ENCODE data around the gene PGAP3. TPM values are rescaled to one million over a fixed set of nuclear protein-coding genes. Genes with fewer than 3 reads are reported as not detected.

The PGAP3 gene
- total RNA-seq, 1 donor from 2014 or later, result 54.2 TPM

GRCh38 chr17:39697961-39698360 is 10.1 kb upstream of the PGAP3 start:
- DNase-seq (ENCODE audit: low spot score), result no peak

- DNase-seq (ENCODE audit: low spot score), result no peak
These were observed 8.9 kb upstream of the PGAP3 start for GRCh38 chr17:39696731-39697130.

GRCh38 chr17:39695089-39695474 is 7.2 kb upstream of the PGAP3 start:
- no peak for DNase-seq (ENCODE audit: low spot score)

GRCh38 chr17:39694593-39694992 is 6.7 kb upstream of the PGAP3 start:
- DNase-seq (ENCODE audit: low spot score), result no peak

GRCh38 chr17:39688945-39689344 is 1.1 kb upstream of the PGAP3 start:
- DNase-seq (ENCODE audit: low spot score), result no peak

- no peak for DNase-seq (ENCODE audit: low spot score)
These were observed 598 bp upstream of the PGAP3 start for GRCh38 chr17:39688475-39688835.

DNA sequence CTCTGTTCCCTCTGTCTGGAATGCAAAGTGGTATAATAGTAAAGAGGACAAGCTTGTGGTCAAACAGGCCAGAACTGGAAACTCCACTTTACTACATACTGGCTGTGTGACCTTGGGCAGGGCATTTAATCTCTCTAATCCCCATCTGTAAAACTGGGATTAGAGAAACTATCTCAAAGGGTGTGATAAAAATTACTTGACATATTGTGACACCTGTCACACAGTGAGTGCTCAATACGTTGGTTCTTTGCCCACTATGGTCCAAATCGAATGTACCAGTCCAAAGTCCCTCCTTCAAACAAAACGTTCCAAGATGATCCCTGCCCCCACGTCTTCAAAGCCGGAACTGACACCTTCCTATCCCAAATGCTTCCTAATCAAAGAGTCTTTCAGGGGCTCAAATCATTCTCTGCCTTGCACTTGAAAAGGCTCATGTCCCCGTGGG is 734 bp downstream of the PGAP3 start:
- DNase-seq (ENCODE audit: low spot score), result no peak

- no peak for DNase-seq (ENCODE audit: low spot score)
These were observed 3.3 kb downstream of the PGAP3 start for GRCh38 chr17:39684369-39685192.

- no peak for DNase-seq (ENCODE audit: low spot score)
These were observed 4.4 kb downstream of the PGAP3 start for GRCh38 chr17:39683295-39683939.

GRCh38 chr17:39679521-39680192 is 8.2 kb downstream of the PGAP3 start:
- no peak for DNase-seq (ENCODE audit: low spot score)

GRCh38 chr17:39678340-39679116 is 9.3 kb downstream of the PGAP3 start:
- peak; percentile 81 for DNase-seq (ENCODE audit: low spot score)

- DNase-seq (ENCODE audit: low spot score), result no peak
These were observed 10.1 kb downstream of the PGAP3 start for GRCh38 chr17:39677542-39678339.

DNA sequence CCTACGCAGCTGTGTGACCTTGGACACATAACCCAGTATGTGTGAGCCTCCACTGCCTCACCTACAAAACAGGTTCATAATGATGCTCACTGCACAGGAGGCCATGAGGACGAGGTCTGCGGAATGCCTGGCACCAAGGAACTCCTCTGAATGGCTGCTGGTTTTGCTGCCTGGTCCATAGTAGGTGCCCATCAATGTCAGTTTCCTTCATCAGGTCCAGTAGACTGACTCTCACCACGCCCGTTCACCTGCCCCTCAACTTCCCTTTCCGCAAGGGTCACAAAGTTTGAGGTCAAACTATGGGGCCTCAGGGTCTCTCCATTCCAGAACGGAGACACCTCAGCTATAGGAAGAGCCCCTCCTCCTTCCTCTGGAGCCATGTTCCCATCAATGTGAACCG is 10.8 kb downstream of the PGAP3 start:
- DNase-seq (ENCODE audit: low spot score), result no peak

DNA sequence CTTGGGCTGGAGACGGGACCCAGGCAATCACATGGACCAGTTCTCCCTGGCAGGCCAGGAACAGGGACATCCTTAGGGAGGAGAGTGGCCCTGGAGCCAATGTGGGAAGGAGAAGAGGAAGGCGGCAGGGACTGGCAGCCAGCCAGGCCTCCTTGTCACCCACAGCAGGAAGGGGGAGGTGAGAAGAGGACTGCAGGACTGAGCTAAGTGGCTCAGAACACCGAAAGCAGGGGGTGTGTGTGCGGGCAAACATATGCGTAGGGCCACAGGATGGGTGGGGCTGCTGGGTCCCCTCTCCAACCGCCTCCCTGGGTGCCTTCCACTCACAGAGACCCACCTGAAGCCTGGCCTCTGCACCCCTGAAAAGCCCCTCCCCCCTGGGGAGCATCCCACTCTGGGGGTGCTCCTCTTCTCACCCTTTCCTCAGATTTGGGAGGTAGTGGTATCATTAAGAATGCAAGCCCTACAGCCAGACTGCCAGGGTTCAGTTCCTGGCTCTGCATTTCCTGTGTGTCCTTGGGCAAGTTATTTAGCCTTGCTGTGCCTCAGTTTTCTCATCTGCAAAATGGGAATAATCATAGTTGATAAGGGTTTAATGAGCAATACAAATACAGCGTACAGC is 11.5 kb downstream of the PGAP3 start:
- DNase-seq (ENCODE audit: low spot score), result peak; percentile 83

- DNase-seq (ENCODE audit: low spot score), result no peak
These were observed 12.3 kb downstream of the PGAP3 start for GRCh38 chr17:39675390-39676082.

DNA sequence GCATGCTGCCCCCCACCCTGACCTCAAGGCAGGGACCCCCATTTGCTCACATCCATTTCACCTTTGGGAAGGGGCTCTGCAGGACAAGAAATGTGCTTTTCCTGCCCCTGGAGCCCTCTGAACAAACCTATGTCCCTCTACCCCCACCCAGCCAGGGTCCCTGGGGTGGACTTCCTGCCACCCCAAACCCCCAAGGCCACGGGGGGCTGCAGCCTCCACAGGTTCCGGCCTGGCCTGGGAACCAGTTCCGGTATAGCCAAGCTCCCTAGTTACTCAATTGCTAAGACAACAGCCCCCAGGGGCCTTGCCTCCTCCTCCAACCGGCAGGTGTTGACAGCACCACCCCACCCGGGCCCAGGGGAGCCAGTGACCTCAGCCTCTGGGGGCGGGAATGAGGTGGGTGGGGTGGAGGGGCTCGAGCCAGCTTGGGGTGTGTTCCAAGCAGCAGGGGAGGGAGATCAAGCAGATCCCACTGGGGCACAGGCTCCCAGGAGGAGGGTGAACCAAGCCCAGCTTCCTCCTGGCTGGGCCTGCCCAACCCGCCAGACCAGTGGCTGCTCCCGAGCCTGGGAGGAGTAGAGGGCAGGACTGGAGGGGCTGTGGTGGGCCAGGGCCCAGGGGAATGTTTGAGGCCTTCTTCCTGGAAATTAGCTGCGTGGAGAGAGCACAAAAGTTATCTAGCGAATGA is 13.0 kb downstream of the PGAP3 start:
- DNase-seq (ENCODE audit: low spot score), result no peak

GRCh38 chr17:39674179-39674578 is 13.7 kb downstream of the PGAP3 start:
- DNase-seq (ENCODE audit: low spot score), result no peak

- DNase-seq (ENCODE audit: low spot score), result no peak
These were observed 14.3 kb downstream of the PGAP3 start for GRCh38 chr17:39673335-39674081.
